ENCODE results near the gene ZNF579.

ZNF579 gene

GRCh38 chr19:55540619-55541018 is 40.0 kb downstream of the ZNF579 start:
- TF ChIP-seq CTCF (IDR thresholded peaks at IDR 0.05; ENCODE audit: low read depth, low read length, missing control alignments): no peak
- no peak overlapping the region for H3K4me3 ChIP-seq (ENCODE audit: low read depth, low read length)
- DNase-seq (ENCODE audit: low read depth): no peak

- TF ChIP-seq CTCF (IDR thresholded peaks at IDR 0.05; ENCODE audit: low read depth, low read length, missing control alignments): no peak
- no peak overlapping the region for H3K4me3 ChIP-seq (ENCODE audit: low read depth, low read length)
- no peak for DNase-seq (ENCODE audit: low read depth)
Observed at GRCh38 chr19:55539090-55539984, 41.3 kb downstream of the ZNF579 start.

- no peak for TF ChIP-seq CTCF (IDR thresholded peaks at IDR 0.05; ENCODE audit: low read depth, low read length, missing control alignments)
- H3K4me3 ChIP-seq (ENCODE audit: low read depth, low read length): no peak overlapping the region
- DNase-seq (ENCODE audit: low read depth): no peak
Observed at GRCh38 chr19:55538132-55538531, 42.5 kb downstream of the ZNF579 start.

- no peak for DNase-seq (ENCODE audit: low read depth)
- TF ChIP-seq CTCF (IDR thresholded peaks at IDR 0.05; ENCODE audit: low read depth, low read length, missing control alignments): no peak
- no peak overlapping the region for H3K4me3 ChIP-seq (ENCODE audit: low read depth, low read length)
Observed at GRCh38 chr19:55537741-55538111, 42.9 kb downstream of the ZNF579 start.

- no peak for DNase-seq (ENCODE audit: low read depth)
- no peak within 1 kb of the TSS for H3K4me3 ChIP-seq (ENCODE audit: low read depth, low read length)
- peak; percentile 13 for TF ChIP-seq CTCF (IDR thresholded peaks at IDR 0.05; ENCODE audit: low read depth, low read length, missing control alignments)
Observed at GRCh38 chr19:55536951-55537740, 43.5 kb downstream of the ZNF579 start, which contains the start of gene SBK2. TSS of gene SBK2 (minus strand) at chr19:55537133. CDS start at chr19:55536294, 839 bp downstream.

- no peak overlapping the region for H3K4me3 ChIP-seq (ENCODE audit: low read depth, low read length)
- no peak for DNase-seq (ENCODE audit: low read depth)
- TF ChIP-seq CTCF (IDR thresholded peaks at IDR 0.05; ENCODE audit: low read depth, low read length, missing control alignments): no peak
Observed at GRCh38 chr19:55536366-55536765, 44.3 kb downstream of the ZNF579 start.

Measured in GM12864 (cell line).